Esophagus (tissue), 2 donors: ENCODE results near the gene GP1BA. TPM values are rescaled to one million over a fixed set of nuclear protein-coding genes. Genes with fewer than 3 reads are reported as not detected.

ENCODE experiments used
- H3K27ac ChIP-seq, 2 donors: one replicate each; pipeline ENCODE4 v1.5.1; 2013; ENCODE audit warnings: low read depth in 2 of 2, mild to moderate bottlenecking in 2 of 2, inconsistent platforms in 1 of 2, low read length in 1 of 2, moderate library complexity in 1 of 2
- H3K27me3 ChIP-seq, 2 donors: one replicate each; pipeline ENCODE4 v1.6.1; 2013; ENCODE audit warnings: low read length in 2 of 2, control low read depth in 1 of 2, mild to moderate bottlenecking in 1 of 2; ENCODE audit not compliant: insufficient read depth in 2 of 2, control insufficient read depth in 1 of 2
- H3K36me3 ChIP-seq, 2 donors: one replicate each; pipeline ENCODE4 v1.6.1; 2013; ENCODE audit warnings: low read length in 1 of 2; ENCODE audit not compliant: control insufficient read depth in 2 of 2, insufficient read depth in 2 of 2
- H3K4me1 ChIP-seq, 2 donors: one replicate each; pipeline ENCODE4 v1.6.1; 2013; ENCODE audit warnings: low read length in 1 of 2; ENCODE audit not compliant: control insufficient read depth in 2 of 2, insufficient read depth in 2 of 2
- H3K4me3 ChIP-seq, 2 donors: one replicate each; pipeline ENCODE4 v1.5.1; 2013; ENCODE audit warnings: low read length in 2 of 2, mild to moderate bottlenecking in 2 of 2, low read depth in 1 of 2, moderate library complexity in 1 of 2
- H3K9me3 ChIP-seq, 2 donors: one replicate each; pipeline ENCODE4 v1.6.1; 2013; ENCODE audit warnings: mild to moderate bottlenecking in 2 of 2, low read depth in 1 of 2, low read length in 1 of 2, moderate library complexity in 1 of 2; ENCODE audit not compliant: control insufficient read depth in 2 of 2, insufficient read depth in 1 of 2
- WGBS, 2 donors: extraction: QIAGEN DNeasy Blood & Tissue Kit; methylation state at CpG; one replicate each; pipeline ENCODE4 v1.1.7; 2013; 5-methylcytosine and 5-hydroxymethylcytosine counted together
- polyA plus RNA-seq, 2 donors: library from polyadenylated mRNA; stranded (reverse); fragments of 200-250 nt; gene quantifications; one replicate each; pipeline ENCODE4 v1.2.3, GENCODE V29; 2013
- donor health status: healthy with polysubstance abuse.
- donor health status: Bipolar disorder and iron deficiency.

GP1BA gene
- polyA plus RNA-seq, 2 donors = 0.02 to 0.12 TPM

DNA sequence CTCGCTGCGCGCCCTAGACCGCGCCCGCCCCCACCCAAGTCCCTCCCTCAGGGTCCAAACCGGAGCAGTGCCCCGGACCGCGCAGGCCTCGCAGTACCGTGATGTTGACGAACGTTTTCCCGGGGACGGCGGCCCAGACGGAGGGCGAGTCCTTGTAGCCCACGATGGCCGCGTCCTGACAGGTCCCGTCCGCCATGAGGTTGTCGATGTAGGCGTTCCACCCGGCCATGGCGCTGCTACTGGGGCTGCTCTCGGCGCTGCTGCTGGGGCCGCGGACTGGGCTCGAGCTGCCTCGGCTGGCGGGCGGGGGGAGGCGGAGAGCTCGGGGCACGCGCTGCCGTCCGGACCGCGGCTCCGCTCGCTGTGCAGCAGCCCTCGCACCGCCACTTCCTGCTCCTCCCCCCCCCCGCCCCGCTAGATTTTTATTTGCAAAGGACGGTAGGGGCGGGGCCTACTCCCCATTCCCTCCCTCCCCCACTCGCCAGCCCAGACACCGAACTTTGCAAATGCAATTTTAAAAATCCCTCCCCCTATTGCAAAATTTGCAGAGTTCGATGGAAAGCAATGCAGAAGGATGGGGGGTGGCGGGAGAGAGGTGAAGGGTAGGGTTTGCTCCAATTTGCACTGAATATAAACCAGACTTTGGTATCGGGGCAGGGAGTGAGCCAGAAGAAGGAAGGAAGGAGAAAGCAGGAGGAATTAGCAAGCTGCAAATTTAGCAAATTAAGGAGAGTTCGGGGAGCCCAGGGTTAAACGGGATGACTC lies 16.3 kb downstream of the GP1BA start, which contains the start of gene PFN1:
Gene PFN1, minus strand, starts transcription at position 365 of the 765 bp plus-strand sequence. Its CDS starts 136 bp downstream, at position 229.
- Histone ChIP-seq H3K27ac (peak within 1 kb of the TSS; percentile 99 to 100), H3K4me1 (peaks cover 4 to 15% of the 10 kb centered on the region in 2 donors), H3K9me3 (no peaks in the 10 kb centered on the region), H3K27me3 (no peaks in the 10 kb centered on the region), H3K4me3 (peak within 1 kb of the TSS; percentile 77 to 99), H3K36me3 (peaks cover 0 to 17% of the 10 kb centered on the region in 2 donors)
- whole genome bisulfite sequencing, 2 donors = 0 to 1% methylated on average over 56 to 59 of the region's 59 CpGs

GRCh38 chr17:4948931-4949320 lies 16.8 kb downstream of the GP1BA start:
- 0% methylated on average over 17 to 40 of the region's 40 CpGs for whole genome bisulfite sequencing, 2 donors
- peak overlapping the region; percentile 97 to 100 for H3K27ac ChIP-seq
- peaks cover 6 to 18% of the 10 kb centered on the region in 2 donors for H3K4me1 ChIP-seq

DNA sequence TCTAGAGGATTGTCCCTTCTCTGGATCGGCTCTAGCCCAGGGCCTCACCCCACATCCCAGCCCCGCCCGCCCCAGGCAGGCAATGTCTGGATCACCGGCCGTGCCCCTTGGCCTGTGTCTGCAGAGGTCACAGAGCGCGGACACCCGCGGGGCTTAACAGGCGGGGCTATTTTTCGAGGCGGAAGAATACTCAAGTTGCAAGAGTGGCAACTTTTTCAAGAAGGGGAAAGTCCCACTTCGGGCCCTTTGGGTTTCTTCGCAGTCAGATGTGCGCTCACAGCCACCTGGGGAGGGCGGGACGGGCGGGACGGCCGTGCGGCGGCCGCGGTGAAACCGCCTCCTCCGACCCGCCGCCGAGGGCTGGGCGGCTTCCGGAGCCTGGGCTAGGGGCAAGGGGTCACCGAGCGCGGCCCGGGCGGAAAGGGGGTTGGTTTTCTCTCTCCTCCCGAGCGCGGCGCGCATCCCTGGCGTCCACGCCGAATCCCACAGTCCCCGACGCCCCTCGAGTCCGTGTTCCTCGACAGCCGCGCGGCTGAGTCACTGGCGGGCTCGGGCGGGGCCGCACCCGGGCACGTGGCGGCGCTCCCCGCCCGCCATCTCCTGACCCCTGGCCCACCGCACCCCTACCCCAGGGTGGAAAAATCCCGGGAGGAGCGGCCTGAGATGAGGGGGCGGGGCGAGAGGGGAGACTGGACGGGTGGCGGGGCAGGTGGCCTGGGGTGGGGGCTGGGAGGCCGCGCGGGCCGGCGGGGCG lies 17.4 kb downstream of the GP1BA start:
- no peaks in the 10 kb centered on the region for H3K27me3 ChIP-seq
- H3K4me1 ChIP-seq = peaks cover 6 to 17% of the 10 kb centered on the region in 2 donors
- H3K27ac ChIP-seq = peak overlapping the region; percentile 97 to 100
- H3K4me3 ChIP-seq = peak overlapping the region; percentile 49 to 77
- no peaks in the 10 kb centered on the region for H3K9me3 ChIP-seq
- H3K36me3 ChIP-seq = peaks cover 0 to 13% of the 10 kb centered on the region in 2 donors
- WGBS, 2 donors = 0 to 1% methylated on average over 70 to 75 of the region's 75 CpGs

More at GRCh38 chr17:4948931-4949320, 16.8 kb downstream of the GP1BA start:
- peak overlapping the region; percentile 49 to 77 for H3K4me3 ChIP-seq
- peaks cover 0 to 14% of the 10 kb centered on the region in 2 donors for H3K36me3 ChIP-seq
- no peaks in the 10 kb centered on the region for H3K9me3 ChIP-seq
- no peaks in the 10 kb centered on the region for H3K27me3 ChIP-seq

GRCh38 chr17:4950075-4950745 lies 18.1 kb downstream of the GP1BA start:
- Histone ChIP-seq H3K9me3 (no peaks in the 10 kb centered on the region), H3K36me3 (peaks cover 0 to 8% of the 10 kb centered on the region in 2 donors), H3K4me1 (peaks cover 6 to 14% of the 10 kb centered on the region in 2 donors), H3K27ac (peak overlapping the region; percentile 97 to 100), H3K27me3 (no peaks in the 10 kb centered on the region), H3K4me3 (peak overlapping the region; percentile 44 to 77)
- WGBS, 2 donors = 6 to 7% methylated on average over 34 to 52 of the region's 52 CpGs

DNA sequence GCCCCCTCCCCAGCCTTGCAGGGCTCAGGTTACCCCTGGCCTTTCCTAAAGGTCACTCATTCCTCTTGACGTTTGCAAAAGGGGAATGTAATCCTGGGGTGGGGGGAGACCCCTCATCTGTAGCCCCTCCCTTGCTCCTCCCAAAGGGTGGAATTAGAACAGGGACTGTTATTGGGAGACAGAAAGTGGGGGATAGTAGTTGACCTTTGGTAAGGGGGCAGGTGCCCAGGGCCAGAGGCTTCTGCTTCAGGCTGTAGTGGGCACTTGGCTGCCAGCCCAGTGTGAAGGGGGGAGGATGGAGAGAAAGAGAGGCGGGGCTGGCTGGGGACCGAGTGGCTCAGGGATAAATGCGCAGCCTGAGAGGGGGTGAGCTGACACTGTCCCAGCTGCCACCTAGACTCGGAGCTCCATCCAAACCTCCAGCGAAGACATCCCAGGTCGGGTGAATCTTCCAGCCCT lies 18.7 kb downstream of the GP1BA start, which contains the start of gene ENO3:
Gene ENO3, plus strand, starts transcription at position 374 of the 459 bp plus-strand sequence. CDS start 711 bp downstream, outside the sequence.
- Histone ChIP-seq H3K4me3 (peak within 1 kb of the TSS; percentile 44 to 77), H3K36me3 (peaks cover 0 to 6% of the 10 kb centered on the region in 2 donors), H3K4me1 (peaks cover 4 to 9% of the 10 kb centered on the region in 2 donors), H3K27me3 (no peaks in the 10 kb centered on the region), H3K27ac (peak within 1 kb of the TSS; percentile 97 to 100), H3K9me3 (no peaks in the 10 kb centered on the region)
- WGBS, 2 donors = 43 to 56% methylated on average over 7 of the region's 7 CpGs

DNA sequence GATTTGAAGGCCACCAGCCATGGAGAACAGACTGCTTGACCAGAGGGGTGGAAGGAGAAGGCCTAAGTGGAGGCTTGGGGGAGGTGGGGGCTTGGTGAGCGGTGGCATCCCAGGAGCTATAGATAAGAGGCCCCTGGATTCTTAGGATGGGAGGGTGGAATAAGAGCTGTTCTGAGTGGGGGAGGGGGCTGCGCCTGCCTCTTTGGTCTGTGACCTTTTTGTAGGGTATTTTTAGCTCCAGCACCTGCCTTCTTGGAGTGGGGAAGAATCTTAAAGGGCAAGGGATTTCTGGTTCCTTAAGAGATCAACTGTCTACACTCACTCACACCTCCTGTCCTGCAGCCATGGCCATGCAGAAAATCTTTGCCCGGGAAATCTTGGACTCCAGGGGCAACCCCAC lies 19.4 kb downstream of the GP1BA start:
- WGBS, 2 donors = 86% methylated on average over 3 of the region's 3 CpGs
- Histone ChIP-seq H3K27ac (peak overlapping the region in 1 of 2 donors; percentile 39), H3K9me3 (no peaks in the 10 kb centered on the region), H3K27me3 (no peaks in the 10 kb centered on the region), H3K36me3 (peaks cover 0 to under 1% of the 10 kb centered on the region in 2 donors), H3K4me1 (peaks cover 4 to 8% of the 10 kb centered on the region in 2 donors), H3K4me3 (no peak overlapping the region)

DNA sequence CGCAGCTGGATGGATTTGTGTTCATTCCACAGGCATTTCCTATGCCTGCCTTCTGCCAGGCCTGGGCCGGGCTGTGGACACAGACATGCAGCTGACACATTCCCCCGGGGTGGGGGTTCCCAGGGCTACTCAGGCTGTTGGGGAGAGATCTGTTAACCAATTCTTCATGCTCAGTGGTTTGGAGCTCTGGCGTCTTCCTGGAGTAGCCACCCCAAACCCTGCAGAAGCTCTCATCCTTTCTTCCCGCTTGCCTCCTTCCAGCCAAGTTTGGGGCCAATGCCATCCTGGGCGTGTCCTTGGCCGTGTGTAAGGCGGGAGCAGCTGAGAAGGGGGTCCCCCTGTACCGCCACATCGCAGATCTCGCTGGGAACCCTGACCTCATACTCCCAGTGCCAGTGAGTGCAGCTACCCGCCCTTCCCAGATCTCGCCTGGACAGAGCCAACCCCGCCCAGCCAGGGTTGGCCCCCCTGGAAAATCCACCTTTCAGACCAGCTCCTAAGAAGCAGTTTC lies 21.4 kb downstream of the GP1BA start:
- no peak overlapping the region for H3K4me3 ChIP-seq
- no peaks in the 10 kb centered on the region for H3K9me3 ChIP-seq
- peak overlapping the region in 1 of 2 donors; percentile 34 for H3K27ac ChIP-seq
- peaks cover 4 to 8% of the 10 kb centered on the region in 2 donors for H3K4me1 ChIP-seq
- H3K27me3 ChIP-seq = no peaks in the 10 kb centered on the region
- 50 to 64% methylated on average over 14 of the region's 14 CpGs for WGBS, 2 donors
- H3K36me3 ChIP-seq = peaks cover 0 to 2% of the 10 kb centered on the region in 2 donors

- no peak overlapping the region for H3K4me3 ChIP-seq
- H3K27me3 ChIP-seq = no peaks in the 10 kb centered on the region
- peaks cover 0 to 10% of the 10 kb centered on the region in 2 donors for H3K36me3 ChIP-seq
- H3K4me1 ChIP-seq = peaks cover 4 to 8% of the 10 kb centered on the region in 2 donors
- H3K27ac ChIP-seq = no peak overlapping the region
- H3K9me3 ChIP-seq = no peaks in the 10 kb centered on the region
- WGBS, 2 donors = 96 to 99% methylated on average over 8 of the region's 8 CpGs
These were observed 23.0 kb downstream of the GP1BA start for GRCh38 chr17:4955091-4955490.
